H1 (cell line): Measurements from ENCODE around the gene YBX3. TPM values are rescaled to one million over a fixed set of nuclear protein-coding genes. Genes with fewer than 3 reads are reported as not detected.

ENCODE experiments used
- CHD2 ChIP-seq: IDR thresholded peaks from 2 replicates; pipeline ENCODE4 v1.6.1; 2012; ENCODE audit warnings: low read length, improper control_type of control experiment
- CTBP2 ChIP-seq: IDR thresholded peaks from 2 replicates; pipeline ENCODE4 v1.7.0; 2011; ENCODE audit warnings: borderline replicate concordance, mild to moderate bottlenecking, moderate library complexity, mixed read lengths, low read length; ENCODE audit not compliant: insufficient read depth, insufficient read length
- EGR1 ChIP-seq: IDR thresholded peaks from 2 replicates; pipeline ENCODE4 v1.6.1; 2011; ENCODE audit warnings: low read depth, low read length, borderline replicate concordance
- NRF1 ChIP-seq: IDR thresholded peaks from 2 replicates; pipeline ENCODE4 v1.6.1; 2011; ENCODE audit warnings: mild to moderate bottlenecking, low read depth, low read length, improper control_type of control experiment
- POLR2A ChIP-seq, 2 experiments: IDR thresholded peaks; 1 replicate in 1 of 2; 2 replicates in 1 of 2; pipeline ENCODE4 v1.6.1; 2011; ENCODE audit warnings: low read depth in 2 of 2, low read length in 2 of 2, mild to moderate bottlenecking in 2 of 2; ENCODE audit errors: control extremely low read depth in 1 of 2
- POU5F1 ChIP-seq: IDR thresholded peaks from 2 replicates; pipeline ENCODE4 v1.6.1; 2011; ENCODE audit warnings: low read depth, mild to moderate bottlenecking, low read length, moderate library complexity
- RAD21 ChIP-seq, 2 experiments: IDR thresholded peaks in 1 of 2; conservative IDR thresholded peaks in 1 of 2; 2 replicates each; pipeline ENCODE4 v1.6.1; 2011; ENCODE audit warnings: low read depth in 2 of 2, low read length in 2 of 2, improper control_type of control experiment in 1 of 2, inconsistent platforms in 1 of 2, mild to moderate bottlenecking in 1 of 2, moderate library complexity in 1 of 2
- SP1 ChIP-seq: IDR thresholded peaks from 2 replicates; pipeline ENCODE4 v1.6.1; 2011; ENCODE audit warnings: low read depth, low read length
- TAF7 ChIP-seq: optimal IDR thresholded peaks from 2 replicates; pipeline ENCODE3; 2011; ENCODE audit warnings: low read depth, mild to moderate bottlenecking, inconsistent platforms, low read length, moderate library complexity, borderline replicate concordance
- polyA plus RNA-seq, 7 experiments: library from polyadenylated mRNA; depleted of rRNA in 3 of 7; stranded (reverse) in 5 of 7; unstranded in 2 of 7; fragments of >200 nt in 5 of 7; fragments of 200-250 nt in 2 of 7; gene quantifications; 1 replicate in 5 of 7; 2 replicates in 1 of 7; 4 replicates in 1 of 7; pipeline versions ENCODE4 v1.2.1 to v1.2.3, GENCODE V29; 2011 to 2013; ENCODE audit warnings: missing spikeins in 2 of 7, mixed read lengths in 2 of 7
- total RNA-seq: library from RNA; stranded (reverse); fragmentation: NEBNext Ultra II Directional; extraction: Animal tissue kit (Norgen Biotek cat#: 25700); gene quantifications from 2 replicates; pipeline ENCODE4 v1.2.1, GENCODE V29; 2021

The YBX3 gene
- total and polyA plus RNA-seq, 2 of the 8 experiments (the other 6 are each of a cell fraction or from before 2014, with no cell fraction given) = 83.1 to 480 TPM

DNA sequence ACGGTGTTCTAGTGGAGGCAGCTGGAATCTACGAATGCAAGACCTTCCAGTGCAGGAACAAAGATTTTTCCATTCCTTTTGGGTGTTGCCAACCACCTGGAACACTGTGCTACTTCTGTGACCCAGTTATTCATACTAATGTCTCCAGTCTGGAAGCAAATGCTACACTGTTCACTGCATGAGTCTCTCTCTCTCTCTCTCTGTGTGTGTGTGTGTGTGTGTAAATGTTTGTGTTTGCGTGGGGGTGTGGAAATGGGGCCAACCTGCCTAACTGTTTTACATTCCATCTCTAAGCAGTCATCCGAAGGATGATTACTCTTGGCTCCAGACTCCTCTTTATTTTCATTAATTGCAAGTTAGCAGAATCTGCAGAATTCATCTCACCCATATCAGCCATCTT, 29.9 kb upstream of the YBX3 start (continued):
- no peak for TF ChIP-seq RAD21 (IDR thresholded peaks at IDR 0.05 in 1 of 2, conservative IDR thresholded peaks at IDR 0.05 in 1 of 2; ENCODE audit: low read depth in 2 of 2, low read length in 2 of 2)
- TF ChIP-seq POLR2A (IDR thresholded peaks at IDR 0.05; ENCODE audit: control extremely low read depth in 1 of 2, low read depth in 2 of 2, low read length in 2 of 2) = no peak
- TF ChIP-seq CHD2 = no peak
- no peak for TF ChIP-seq EGR1
- no peak for TF ChIP-seq SP1
- TF ChIP-seq CTBP2 = no peak
- no peak for TF ChIP-seq POU5F1
- no peak for TF ChIP-seq TAF7
- TF ChIP-seq NRF1 = no peak
